HEK293T (cell line): ENCODE data around the gene SNX33.

Experiments used
- CTCF ChIA-PET: fragments of 350-600 bp; formaldehyde crosslinking; extraction: SDS; loops from one replicate; lab custom pipeline; 2021; ENCODE audit warnings: antibody characterized with exemption, inconsistent platforms; lab: Yijun Ruan, JAX
- POLR2A ChIA-PET: fragments of 350-600 bp; formaldehyde crosslinking; extraction: SDS; loops from one replicate; lab custom pipeline; 2020; ENCODE audit warnings: antibody characterized with exemption, inconsistent platforms; lab: Yijun Ruan, JAX
- DNase-seq: peaks from one replicate; pipeline ENCODE4 v3.0.0; 2012; ENCODE audit warnings: mixed read lengths; ENCODE audit errors: extremely low spot score
- ARNT ChIP-seq: fragments of 450-650 bp; IDR thresholded peaks from 2 replicates; pipeline ENCODE4 v1.6.1; 2017; ENCODE audit warnings: mild to moderate bottlenecking
- BHLHE40 ChIP-seq: fragments of 450-650 bp; IDR thresholded peaks from 2 replicates; pipeline ENCODE4 v1.6.1; 2016; ENCODE audit warnings: mild to moderate bottlenecking, moderate library complexity, borderline replicate concordance
- CTBP1 ChIP-seq: fragments of 450-650 bp; IDR thresholded peaks from 2 replicates; pipeline ENCODE4 v1.6.1; 2016; ENCODE audit warnings: borderline replicate concordance
- ELF4 ChIP-seq: fragments of 450-650 bp; IDR thresholded peaks from 2 replicates; pipeline ENCODE4 v1.6.1; 2017; ENCODE audit warnings: antibody characterized with exemption
- FOXA1 ChIP-seq: fragments of 450-650 bp; IDR thresholded peaks from 2 replicates; pipeline ENCODE4 v1.6.1; 2016; ENCODE audit warnings: mild to moderate bottlenecking
- FOXK2 ChIP-seq: fragments of 450-650 bp; IDR thresholded peaks from 2 replicates; pipeline ENCODE4 v1.6.1; 2016; ENCODE audit warnings: mild to moderate bottlenecking
- FOXM1 ChIP-seq: fragments of 450-650 bp; IDR thresholded peaks from 2 replicates; pipeline ENCODE4 v1.6.1; 2017; ENCODE audit warnings: mild to moderate bottlenecking, borderline replicate concordance
- HDGF ChIP-seq: fragments of 450-650 bp; IDR thresholded peaks from 2 replicates; pipeline ENCODE4 v1.6.1; 2017; ENCODE audit warnings: antibody characterized with exemption, borderline replicate concordance
- L3MBTL2 ChIP-seq: fragments of 450-650 bp; conservative IDR thresholded peaks from 2 replicates; pipeline ENCODE4 v1.6.1; 2016; ENCODE audit warnings: mild to moderate bottlenecking
- LEF1 ChIP-seq: fragments of 450-650 bp; IDR thresholded peaks from 2 replicates; pipeline ENCODE4 v1.6.1; 2017; ENCODE audit warnings: mild to moderate bottlenecking, borderline replicate concordance
- NFRKB ChIP-seq: fragments of 450-650 bp; IDR thresholded peaks from 2 replicates; pipeline ENCODE4 v1.6.1; 2016; ENCODE audit warnings: mild to moderate bottlenecking, moderate library complexity
- PKNOX1 ChIP-seq: fragments of 450-650 bp; IDR thresholded peaks from 2 replicates; pipeline ENCODE4 v1.6.1; 2016
- SP1 ChIP-seq: fragments of 450-650 bp; IDR thresholded peaks from 2 replicates; pipeline ENCODE4 v1.6.1; 2017
- SUZ12 ChIP-seq: fragments of 450-650 bp; IDR thresholded peaks from 2 replicates; pipeline ENCODE4 v1.6.1; 2016; ENCODE audit warnings: mild to moderate bottlenecking
- TARDBP ChIP-seq: fragments of 450-650 bp; IDR thresholded peaks from 2 replicates; pipeline ENCODE4 v1.6.1; 2016
- ZNF384 ChIP-seq: fragments of 450-650 bp; IDR thresholded peaks from 2 replicates; pipeline ENCODE4 v1.6.1; 2016

SNX33 gene

GRCh38 chr15:75649045-75649761, 1.5 kb downstream of the SNX33 start:
- no peak for TF ChIP-seq TARDBP
- no peak for TF ChIP-seq ZNF384
- TF ChIP-seq FOXA1 = no peak
- no peak for TF ChIP-seq SUZ12
- TF ChIP-seq PKNOX1 = no peak
- no peak for TF ChIP-seq CTBP1
- no peak for TF ChIP-seq FOXM1
- no peak for DNase-seq
- POLR2A ChIA-PET = interaction anchor here (0.7 to 5.4 kb wide), 5 partner anchors 9 to 197 kb away, joined by 3 to 34 read pairs (median 4); partner anchors contain the start of genes IMP3 and SIN3A
- CTCF ChIA-PET = interaction anchor here (1.9 kb wide), 1 partner anchor 23 kb away, joined by 10 read pairs; no protein-coding TSS in a partner anchor

GRCh38 chr15:75649848-75650247, 2.1 kb downstream of the SNX33 start:
- TF ChIP-seq BHLHE40 = no peak
- no peak for TF ChIP-seq FOXA1
- TF ChIP-seq NFRKB = no peak
- no peak for TF ChIP-seq ELF4
- TF ChIP-seq SUZ12 = no peak
- no peak for TF ChIP-seq HDGF
- no peak for TF ChIP-seq PKNOX1
- TF ChIP-seq CTBP1 = no peak
- TF ChIP-seq L3MBTL2 = no peak
- TF ChIP-seq LEF1 = no peak
- TF ChIP-seq FOXK2 = no peak
- TF ChIP-seq ARNT = no peak
- no peak for TF ChIP-seq FOXM1
- no peak for TF ChIP-seq ZNF384
- no peak for TF ChIP-seq SP1
- TF ChIP-seq TARDBP = no peak
- CTCF ChIA-PET = no interaction called here
- DNase-seq = no peak
- POLR2A ChIA-PET = interaction anchor here (0.7 to 5.4 kb wide), 4 partner anchors 9 to 29 kb away, joined by 3 to 27 read pairs (median 4); partner anchors contain the start of gene IMP3

GRCh38 chr15:75650908-75651809, 3.4 kb downstream of the SNX33 start:
- POLR2A ChIA-PET = interaction anchor here (0.8 to 5.4 kb wide), 3 partner anchors 11 to 25 kb away, joined by 3 to 27 read pairs (median 4); partner anchors contain the start of genes IMP3 and SNUPN
- DNase-seq = no peak
- TF ChIP-seq PKNOX1 = no peak
- TF ChIP-seq NFRKB = no peak
- TF ChIP-seq ELF4 = no peak
- no peak for TF ChIP-seq FOXM1
- no peak for TF ChIP-seq CTBP1
- no peak for TF ChIP-seq FOXK2
- no peak for TF ChIP-seq SP1
- no peak for TF ChIP-seq L3MBTL2
- CTCF ChIA-PET = interaction anchor here (0.6 to 0.8 kb wide), 2 partner anchors 10 to 337 kb away, joined by 3 read pairs; no protein-coding TSS in a partner anchor

GRCh38 chr15:75651810-75652543, 4.3 kb downstream of the SNX33 start:
- CTCF ChIA-PET = no interaction called here
- POLR2A ChIA-PET = interaction anchor here (0.7 to 5.4 kb wide), 3 partner anchors 11 to 274 kb away, joined by 3 to 27 read pairs (median 3); partner anchors contain the start of gene IMP3
- no peak for DNase-seq
- TF ChIP-seq SUZ12 = no peak

- CTCF ChIA-PET = interaction anchor here (1.0 kb wide), 1 partner anchor 56 kb away, joined by 3 read pairs; no protein-coding TSS in a partner anchor
- DNase-seq = no peak
- TF ChIP-seq FOXK2 (no peak), FOXA1 (no peak), LEF1 (no peak), ARNT (no peak), SP1 (no peak), ZNF384 (no peak), NFRKB (no peak), TARDBP (no peak), L3MBTL2 (no peak), PKNOX1 (no peak), BHLHE40 (no peak), FOXM1 (no peak)
Measured at GRCh38 chr15:75653347-75653913, 5.7 kb downstream of the SNX33 start.

More at GRCh38 chr15:75653347-75653913, 5.7 kb downstream of the SNX33 start:
- POLR2A ChIA-PET = interaction anchor here (1.1 kb wide), 1 partner anchor 8 kb away, joined by 3 read pairs; no protein-coding TSS in a partner anchor
